OCI-LY7 (cell line): ENCODE results near the gene ZNRF3.

ENCODE experiments used
- EZH2phosphoT487 ChIP-seq: fragments of 200-600 bp; sonication (generic); IDR thresholded peaks from 2 replicates; pipeline ENCODE4 v1.6.1; 2018; ENCODE audit warnings: low read depth, borderline replicate concordance, mild to moderate bottlenecking, mixed run types, antibody characterized with exemption, low read length, moderate library complexity, mixed read lengths
- TF ChIP-seq, protein P1 (sequence below): fragments of 200-600 bp; sonication (generic); conservative IDR thresholded peaks from 2 replicates; pipeline ENCODE4 v1.5.1; 2014; ENCODE audit warnings: mild to moderate bottlenecking, antibody characterized with exemption, low read length, moderate library complexity, mixed read lengths

DNA sequence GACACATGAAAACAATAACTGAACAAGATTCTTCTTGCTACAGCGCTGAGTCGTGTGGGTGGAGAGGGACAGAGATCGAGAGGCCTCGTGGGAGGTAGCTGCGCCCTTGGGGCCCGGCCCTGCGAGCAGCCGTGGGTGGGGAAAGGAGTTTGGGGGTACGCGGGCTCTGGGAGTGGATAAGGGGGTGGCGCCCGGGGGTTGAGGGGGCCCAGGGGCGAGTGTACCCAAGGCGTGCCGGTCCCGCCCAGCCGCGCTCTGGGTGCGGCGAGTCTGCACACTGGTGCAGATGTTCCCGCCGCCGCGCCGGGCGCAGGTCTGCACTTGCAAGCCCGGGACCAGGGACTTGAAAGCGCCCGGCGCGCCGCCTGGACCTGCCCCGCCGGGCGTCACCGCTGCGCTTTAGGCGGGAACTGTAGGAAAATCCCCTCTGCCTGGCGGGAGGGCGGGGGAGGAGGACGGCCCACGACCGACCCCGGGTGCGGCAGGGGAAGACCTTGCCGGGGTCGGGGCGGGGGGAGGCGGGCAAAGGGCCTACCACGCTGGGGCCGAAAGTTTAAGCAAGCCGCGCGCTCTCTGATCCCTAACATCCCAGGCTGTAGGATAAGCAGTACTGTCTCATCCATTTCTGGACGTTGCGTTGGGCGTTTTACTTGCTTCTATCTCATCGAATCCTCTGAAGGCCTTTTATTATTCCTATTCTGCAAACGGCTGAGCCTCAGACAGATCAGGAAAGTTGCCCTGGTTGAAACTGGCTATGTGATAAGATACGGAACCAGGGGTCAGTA is 188.1 kb downstream of the ZNRF3 start:
- TF ChIP-seq, protein P1, sequence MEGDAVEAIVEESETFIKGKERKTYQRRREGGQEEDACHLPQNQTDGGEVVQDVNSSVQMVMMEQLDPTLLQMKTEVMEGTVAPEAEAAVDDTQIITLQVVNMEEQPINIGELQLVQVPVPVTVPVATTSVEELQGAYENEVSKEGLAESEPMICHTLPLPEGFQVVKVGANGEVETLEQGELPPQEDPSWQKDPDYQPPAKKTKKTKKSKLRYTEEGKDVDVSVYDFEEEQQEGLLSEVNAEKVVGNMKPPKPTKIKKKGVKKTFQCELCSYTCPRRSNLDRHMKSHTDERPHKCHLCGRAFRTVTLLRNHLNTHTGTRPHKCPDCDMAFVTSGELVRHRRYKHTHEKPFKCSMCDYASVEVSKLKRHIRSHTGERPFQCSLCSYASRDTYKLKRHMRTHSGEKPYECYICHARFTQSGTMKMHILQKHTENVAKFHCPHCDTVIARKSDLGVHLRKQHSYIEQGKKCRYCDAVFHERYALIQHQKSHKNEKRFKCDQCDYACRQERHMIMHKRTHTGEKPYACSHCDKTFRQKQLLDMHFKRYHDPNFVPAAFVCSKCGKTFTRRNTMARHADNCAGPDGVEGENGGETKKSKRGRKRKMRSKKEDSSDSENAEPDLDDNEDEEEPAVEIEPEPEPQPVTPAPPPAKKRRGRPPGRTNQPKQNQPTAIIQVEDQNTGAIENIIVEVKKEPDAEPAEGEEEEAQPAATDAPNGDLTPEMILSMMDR = no peak
- TF ChIP-seq EZH2phosphoT487 = no peak
